SK-N-SH treated with all-trans-retinoic acid at 6 μM for 48 hours (cell line): ENCODE data around the gene LTBP1.

Experiments used
- ARNTL ChIP-seq: fragments of 450-650 bp; formaldehyde crosslinking; IDR thresholded peaks from 2 replicates; pipeline ENCODE4 v1.5.0; 2020; ENCODE audit warnings: low read depth, mild to moderate bottlenecking, moderate library complexity, borderline replicate concordance
- CSDC2 ChIP-seq: fragments of 250-450 bp; sonication (Bioruptor Pico); IDR thresholded peaks from 2 replicates; pipeline ENCODE4 v1.5.0; 2020; ENCODE audit warnings: mild to moderate bottlenecking, moderate library complexity
- GLIS3 ChIP-seq: fragments of 250-450 bp; sonication (Bioruptor Pico); IDR thresholded peaks from 2 replicates; pipeline ENCODE4 v1.5.0; 2020; ENCODE audit warnings: mild to moderate bottlenecking, moderate library complexity
- PPARA ChIP-seq: fragments of 250-450 bp; sonication (Bioruptor Pico); IDR thresholded peaks from 2 replicates; pipeline ENCODE4 v1.5.0; 2020; ENCODE audit warnings: mild to moderate bottlenecking, borderline replicate concordance
- RARB ChIP-seq: fragments of 250-450 bp; sonication (Bioruptor Pico); IDR thresholded peaks from 2 replicates; pipeline ENCODE4 v1.8.0; 2021; ENCODE audit warnings: mild to moderate bottlenecking, moderate library complexity
- SNAI2 ChIP-seq: fragments of 250-450 bp; sonication (Bioruptor Pico); IDR thresholded peaks from 2 replicates; pipeline ENCODE4 v1.5.0; 2020; ENCODE audit warnings: mild to moderate bottlenecking, moderate library complexity
- TOX ChIP-seq: fragments of 250-450 bp; sonication (Bioruptor Pico); IDR thresholded peaks from 2 replicates; pipeline ENCODE4 v1.8.0; 2021; ENCODE audit warnings: mild to moderate bottlenecking, moderate library complexity, borderline replicate concordance
- ZFP3 ChIP-seq: fragments of 250-450 bp; sonication (Bioruptor Pico); IDR thresholded peaks from 2 replicates; pipeline ENCODE4 v1.5.0; 2020; ENCODE audit warnings: mild to moderate bottlenecking, moderate library complexity
- ZFP30 ChIP-seq: fragments of 450-650 bp; formaldehyde crosslinking; IDR thresholded peaks from 2 replicates; pipeline ENCODE4 v1.5.0; 2022; ENCODE audit warnings: mild to moderate bottlenecking, moderate library complexity
- ZNF8 ChIP-seq: fragments of 450-650 bp; formaldehyde crosslinking; IDR thresholded peaks from 2 replicates; pipeline ENCODE4 v1.5.0; 2020; ENCODE audit warnings: mild to moderate bottlenecking, moderate library complexity
- TF ChIP-seq, protein P1 (sequence below): fragments of 250-450 bp; sonication (Bioruptor Pico); IDR thresholded peaks from 2 replicates; pipeline ENCODE4 v1.5.1; 2021; ENCODE audit warnings: mild to moderate bottlenecking, moderate library complexity
- TF ChIP-seq, protein P2 (sequence below): fragments of 250-450 bp; sonication (Bioruptor Pico); IDR thresholded peaks from 2 replicates; pipeline ENCODE4 v1.5.1; 2020; ENCODE audit warnings: low read depth, mild to moderate bottlenecking, moderate library complexity
- TF ChIP-seq, protein P3 (sequence below): fragments of 250-450 bp; sonication (Bioruptor Pico); IDR thresholded peaks from 2 replicates; pipeline ENCODE4 v1.8.0; 2020; ENCODE audit warnings: mild to moderate bottlenecking, moderate library complexity, borderline replicate concordance

- TF ChIP-seq, protein P1, sequence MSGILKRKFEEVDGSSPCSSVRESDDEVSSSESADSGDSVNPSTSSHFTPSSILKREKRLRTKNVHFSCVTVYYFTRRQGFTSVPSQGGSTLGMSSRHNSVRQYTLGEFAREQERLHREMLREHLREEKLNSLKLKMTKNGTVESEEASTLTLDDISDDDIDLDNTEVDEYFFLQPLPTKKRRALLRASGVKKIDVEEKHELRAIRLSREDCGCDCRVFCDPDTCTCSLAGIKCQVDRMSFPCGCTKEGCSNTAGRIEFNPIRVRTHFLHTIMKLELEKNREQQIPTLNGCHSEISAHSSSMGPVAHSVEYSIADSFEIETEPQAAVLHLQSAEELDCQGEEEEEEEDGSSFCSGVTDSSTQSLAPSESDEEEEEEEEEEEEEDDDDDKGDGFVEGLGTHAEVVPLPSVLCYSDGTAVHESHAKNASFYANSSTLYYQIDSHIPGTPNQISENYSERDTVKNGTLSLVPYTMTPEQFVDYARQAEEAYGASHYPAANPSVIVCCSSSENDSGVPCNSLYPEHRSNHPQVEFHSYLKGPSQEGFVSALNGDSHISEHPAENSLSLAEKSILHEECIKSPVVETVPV (CRISPR knock-in tag) = no peak
- TF ChIP-seq, protein P2, sequence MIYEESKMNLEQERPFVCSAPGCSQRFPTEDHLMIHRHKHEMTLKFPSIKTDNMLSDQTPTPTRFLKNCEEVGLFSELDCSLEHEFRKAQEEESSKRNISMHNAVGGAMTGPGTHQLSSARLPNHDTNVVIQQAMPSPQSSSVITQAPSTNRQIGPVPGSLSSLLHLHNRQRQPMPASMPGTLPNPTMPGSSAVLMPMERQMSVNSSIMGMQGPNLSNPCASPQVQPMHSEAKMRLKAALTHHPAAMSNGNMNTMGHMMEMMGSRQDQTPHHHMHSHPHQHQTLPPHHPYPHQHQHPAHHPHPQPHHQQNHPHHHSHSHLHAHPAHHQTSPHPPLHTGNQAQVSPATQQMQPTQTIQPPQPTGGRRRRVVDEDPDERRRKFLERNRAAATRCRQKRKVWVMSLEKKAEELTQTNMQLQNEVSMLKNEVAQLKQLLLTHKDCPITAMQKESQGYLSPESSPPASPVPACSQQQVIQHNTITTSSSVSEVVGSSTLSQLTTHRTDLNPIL (CRISPR knock-in tag) = no peak
- TF ChIP-seq RARB (CRISPR knock-in tag) = no peak
- TF ChIP-seq, protein P3, sequence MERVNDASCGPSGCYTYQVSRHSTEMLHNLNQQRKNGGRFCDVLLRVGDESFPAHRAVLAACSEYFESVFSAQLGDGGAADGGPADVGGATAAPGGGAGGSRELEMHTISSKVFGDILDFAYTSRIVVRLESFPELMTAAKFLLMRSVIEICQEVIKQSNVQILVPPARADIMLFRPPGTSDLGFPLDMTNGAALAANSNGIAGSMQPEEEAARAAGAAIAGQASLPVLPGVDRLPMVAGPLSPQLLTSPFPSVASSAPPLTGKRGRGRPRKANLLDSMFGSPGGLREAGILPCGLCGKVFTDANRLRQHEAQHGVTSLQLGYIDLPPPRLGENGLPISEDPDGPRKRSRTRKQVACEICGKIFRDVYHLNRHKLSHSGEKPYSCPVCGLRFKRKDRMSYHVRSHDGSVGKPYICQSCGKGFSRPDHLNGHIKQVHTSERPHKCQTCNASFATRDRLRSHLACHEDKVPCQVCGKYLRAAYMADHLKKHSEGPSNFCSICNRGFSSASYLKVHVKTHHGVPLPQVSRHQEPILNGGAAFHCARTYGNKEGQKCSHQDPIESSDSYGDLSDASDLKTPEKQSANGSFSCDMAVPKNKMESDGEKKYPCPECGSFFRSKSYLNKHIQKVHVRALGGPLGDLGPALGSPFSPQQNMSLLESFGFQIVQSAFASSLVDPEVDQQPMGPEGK (CRISPR knock-in tag) = no peak
- TF ChIP-seq ZFP30 (CRISPR knock-in tag) = no peak
- no peak for TF ChIP-seq ZNF8 (CRISPR knock-in tag)
- TF ChIP-seq PPARA (CRISPR knock-in tag) = no peak
- no peak for TF ChIP-seq GLIS3 (CRISPR knock-in tag)
- no peak for TF ChIP-seq ARNTL
- no peak for TF ChIP-seq CSDC2
- TF ChIP-seq ZFP3 (CRISPR knock-in tag) = no peak
- TF ChIP-seq TOX (CRISPR knock-in tag) = no peak
- no peak for TF ChIP-seq SNAI2 (CRISPR knock-in tag)
Observed at GRCh38 chr2:33104726-33105125, 158.0 kb downstream of the LTBP1 start.
